SKM-1 (cell line): ENCODE measurements around the gene FBRS.
"Not testable (repeated sequence)": the region's sequence is repeated elsewhere in the genome, so short reads cannot be mapped to it uniquely, and the experiment has no call there.

Experiments used
- DNase-seq: peaks from one replicate; lab custom pipeline; 2025; ENCODE audit not compliant: unreplicated experiment; lab: John Stamatoyannopoulos, UW

Gene FBRS

DNA sequence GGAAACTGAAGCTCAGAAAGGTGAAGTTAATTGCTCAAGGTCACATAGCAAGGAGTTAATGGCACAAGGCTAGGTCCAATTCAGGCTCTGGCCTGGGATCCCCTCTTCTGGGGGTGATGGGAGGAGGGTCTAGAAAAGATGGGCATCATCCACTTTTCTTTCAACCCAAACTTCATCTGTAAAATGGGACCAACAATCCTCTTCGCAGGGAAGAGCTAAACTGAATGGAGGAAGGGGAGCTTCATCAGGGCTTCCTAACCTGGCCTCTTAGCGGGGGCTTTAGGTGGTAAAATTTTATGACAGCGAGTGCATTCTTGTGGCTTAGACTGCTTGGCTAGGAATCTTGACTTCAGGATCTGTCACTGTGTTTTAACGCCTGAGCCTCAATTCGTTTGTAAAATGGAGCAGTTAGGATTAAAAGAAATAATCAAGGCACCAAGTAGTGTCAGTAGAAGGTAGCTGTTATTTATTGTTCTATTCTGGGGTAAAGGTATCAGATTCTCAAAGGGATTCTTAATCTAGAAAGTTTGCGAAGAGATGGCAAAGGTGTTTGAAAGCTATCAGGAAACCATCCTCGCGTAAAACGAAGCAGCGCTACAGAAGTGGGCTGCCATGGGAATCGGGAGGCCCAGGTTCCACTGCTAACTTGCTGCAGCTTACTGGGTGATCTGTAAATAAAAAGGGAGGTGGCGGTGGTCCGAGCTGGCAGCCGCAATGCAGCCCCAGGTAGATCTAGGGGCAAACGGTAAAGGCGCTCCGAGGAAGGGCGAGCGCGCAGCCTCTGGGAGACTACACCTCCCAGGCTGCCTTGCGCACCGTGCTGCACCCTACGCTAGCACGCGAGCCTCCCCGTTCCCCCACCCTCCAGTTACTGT lies 39.3 kb downstream of the FBRS start:
- peak; percentile 96 for DNase-seq

DNA sequence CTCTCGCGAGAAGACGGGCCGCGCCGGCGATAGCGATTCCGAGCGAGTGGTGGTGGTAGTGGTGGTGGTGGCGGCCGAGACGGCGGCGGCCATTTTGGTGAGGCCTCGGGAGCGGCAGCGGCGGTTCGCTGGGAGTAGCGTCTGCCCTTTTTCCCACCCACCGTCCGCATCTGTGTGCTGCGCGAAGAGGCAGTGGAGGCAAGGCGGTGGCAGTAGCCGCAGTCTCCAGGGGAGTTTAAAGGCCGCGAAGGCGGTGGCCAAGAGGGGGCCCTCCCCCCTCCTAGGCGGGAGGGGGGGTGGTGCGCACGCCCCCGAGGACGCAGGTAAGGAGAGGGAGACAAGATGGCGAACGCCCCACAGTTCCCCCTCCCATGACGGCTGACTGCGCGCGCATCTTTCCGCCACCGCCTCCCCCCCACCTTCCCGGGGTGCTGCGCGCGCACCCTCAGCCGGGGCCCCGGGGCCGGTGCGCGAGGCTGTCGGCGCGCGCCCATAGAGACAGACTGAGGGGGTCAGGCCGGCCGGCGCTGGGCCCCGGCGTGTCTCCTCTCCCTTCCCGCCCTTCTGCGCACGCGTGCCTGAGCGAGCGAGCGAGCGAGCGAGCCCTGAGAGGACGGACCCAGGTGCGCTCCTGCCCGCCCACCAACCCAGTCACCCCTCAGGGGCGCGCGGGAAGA lies 40.0 kb downstream of the FBRS start:
- DNase-seq, result peak; percentile 46

DNA sequence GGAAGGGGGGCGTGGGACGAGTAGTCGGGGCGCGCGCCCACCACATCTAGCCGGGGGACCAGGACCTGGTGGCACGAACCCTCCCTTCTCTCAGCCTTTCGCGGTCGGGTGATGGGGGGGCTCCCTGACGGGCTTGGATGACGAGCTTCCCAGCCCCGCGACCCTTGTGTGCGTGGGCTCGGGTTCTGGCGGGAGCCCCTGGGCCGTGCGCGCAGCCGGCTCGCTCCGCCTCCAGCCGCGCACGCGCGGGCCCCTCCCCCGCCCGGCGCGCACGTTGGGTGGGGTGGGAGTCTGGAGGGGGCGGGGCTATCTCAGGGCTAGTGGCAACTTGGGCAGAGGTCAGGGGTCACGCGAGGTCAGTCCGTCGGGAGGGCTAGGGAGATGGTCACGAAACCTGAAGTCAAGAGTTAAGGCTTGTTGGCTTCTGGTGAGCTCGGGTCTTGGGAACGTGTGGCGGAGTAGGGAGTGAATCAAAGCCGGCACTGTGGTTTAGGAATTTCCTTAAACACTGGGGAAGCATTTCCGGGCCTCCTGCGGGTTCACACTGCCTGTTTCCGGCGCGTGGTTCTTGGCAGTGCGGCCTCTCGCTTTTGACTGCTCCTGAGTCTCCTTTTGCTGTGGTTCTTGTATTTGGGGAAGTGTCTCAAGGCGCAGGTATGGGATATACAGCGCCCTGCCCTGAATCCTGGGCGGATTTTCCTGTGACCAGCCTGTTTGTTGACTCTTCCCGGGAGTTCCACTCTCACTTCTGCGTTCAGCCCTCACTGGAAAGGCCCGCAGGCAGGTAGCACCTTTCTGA lies 40.8 kb downstream of the FBRS start, which contains the start of gene SRCAP:
TSS of gene SRCAP (plus strand) at position 356 of the 799 bp plus-strand sequence. CDS start 1,654 bp downstream, outside the sequence.
- peak; percentile 72 for DNase-seq

DNA sequence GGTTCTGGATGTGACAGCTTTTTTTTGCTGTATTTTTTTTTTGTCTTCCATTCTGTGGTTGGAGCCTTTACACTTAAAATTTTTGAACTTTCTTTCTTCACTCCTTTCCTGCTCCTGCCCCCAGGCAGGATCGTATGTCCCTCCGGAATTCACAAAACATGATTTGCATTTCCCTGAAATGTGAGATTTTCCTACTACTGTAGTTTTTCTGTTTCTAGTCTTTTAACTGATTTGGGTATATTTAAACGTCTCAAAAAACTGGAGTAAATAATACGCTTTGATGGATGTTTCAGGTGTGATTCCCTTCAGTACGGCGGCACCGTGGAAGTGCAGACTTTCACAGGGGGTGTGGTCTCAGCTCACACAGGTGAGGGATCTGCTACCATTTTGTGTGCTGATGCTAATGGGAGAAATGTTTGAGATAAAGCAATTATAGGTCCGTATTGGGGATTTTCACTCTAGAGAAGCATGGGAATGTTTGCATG lies 41.4 kb downstream of the FBRS start:
- DNase-seq, result no peak

- no peak for DNase-seq
Measured at GRCh38 chr16:30700491-30700890, 42.3 kb downstream of the FBRS start.

- no peak for DNase-seq
Measured at GRCh38 chr16:30700971-30701370, 42.7 kb downstream of the FBRS start.

DNA sequence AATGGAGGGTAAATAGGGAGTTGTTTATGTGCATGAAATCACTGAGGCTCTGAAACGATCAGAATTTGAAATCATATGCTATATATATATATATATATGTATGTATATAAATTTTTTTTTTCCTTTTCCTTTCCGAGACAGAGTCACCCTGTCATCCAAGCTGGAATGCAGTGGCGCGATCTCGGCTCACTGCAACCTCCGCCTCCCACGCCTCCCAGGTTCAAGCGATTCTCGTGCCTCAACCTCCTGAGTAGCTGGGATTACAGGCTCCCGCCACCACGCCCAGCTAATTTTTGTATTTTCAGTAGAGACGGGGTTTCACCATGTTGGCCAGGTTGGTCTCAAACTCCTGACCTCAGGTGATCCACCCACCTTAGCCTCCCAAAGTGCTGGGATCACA lies 44.8 kb downstream of the FBRS start:
- DNase-seq, result not testable (repeated sequence)

DNA sequence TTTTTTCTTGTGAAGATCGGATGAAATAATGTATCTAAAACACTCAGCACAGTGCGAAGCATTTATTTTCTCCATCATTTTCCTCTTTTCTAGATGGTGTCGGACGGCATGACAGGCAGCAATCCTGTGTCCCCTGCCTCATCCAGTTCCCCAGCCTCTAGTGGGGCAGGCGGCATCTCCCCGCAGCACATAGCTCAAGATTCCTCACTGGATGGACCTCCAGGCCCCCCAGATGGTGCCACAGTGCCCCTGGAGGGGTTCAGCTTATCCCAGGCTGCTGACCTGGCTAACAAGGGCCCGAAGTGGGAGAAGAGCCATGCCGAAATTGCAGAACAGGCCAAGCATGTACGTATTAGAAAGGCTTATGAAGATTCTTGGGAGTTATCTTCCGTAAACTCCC lies 45.7 kb downstream of the FBRS start:
- no peak for DNase-seq

DNA sequence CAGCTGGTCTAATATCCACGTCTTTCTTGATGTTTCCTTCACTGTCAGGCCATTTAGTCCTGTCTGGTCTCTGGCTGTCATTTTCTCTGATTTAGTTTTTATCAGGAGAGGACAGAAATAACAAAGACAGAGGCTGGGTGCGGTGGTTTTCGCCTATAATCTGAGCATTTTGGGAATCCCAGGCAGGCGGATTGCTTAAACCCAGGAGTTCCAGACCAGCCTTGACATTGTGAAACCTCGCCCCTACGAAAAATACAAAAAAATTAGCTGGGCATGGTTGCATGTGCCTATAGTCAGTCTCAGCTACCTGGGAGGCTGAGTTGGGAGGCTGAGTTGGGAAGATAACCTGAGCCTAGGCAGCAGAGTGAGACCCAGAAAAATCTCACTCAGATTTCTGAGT lies 47.8 kb downstream of the FBRS start:
- DNase-seq, result no peak

GRCh38 chr16:30710971-30711370 lies 52.7 kb downstream of the FBRS start:
- no peak for DNase-seq

DNA sequence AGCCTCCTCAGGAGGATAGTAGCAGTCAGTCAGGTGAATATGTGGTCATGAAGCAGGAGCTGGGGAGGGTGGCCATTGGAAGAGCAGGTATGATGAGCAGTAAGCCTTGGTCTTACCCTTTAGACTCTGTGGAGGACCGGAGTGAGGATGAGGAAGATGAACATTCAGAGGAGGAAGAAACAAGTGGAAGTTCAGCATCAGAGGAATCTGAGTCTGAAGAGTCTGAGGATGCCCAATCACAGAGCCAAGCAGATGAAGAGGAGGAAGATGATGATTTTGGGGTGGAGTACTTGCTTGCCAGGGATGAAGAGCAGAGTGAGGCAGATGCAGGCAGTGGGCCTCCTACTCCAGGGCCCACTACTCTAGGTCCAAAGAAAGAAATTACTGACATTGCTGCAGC lies 53.5 kb downstream of the FBRS start:
- DNase-seq, result no peak

DNA sequence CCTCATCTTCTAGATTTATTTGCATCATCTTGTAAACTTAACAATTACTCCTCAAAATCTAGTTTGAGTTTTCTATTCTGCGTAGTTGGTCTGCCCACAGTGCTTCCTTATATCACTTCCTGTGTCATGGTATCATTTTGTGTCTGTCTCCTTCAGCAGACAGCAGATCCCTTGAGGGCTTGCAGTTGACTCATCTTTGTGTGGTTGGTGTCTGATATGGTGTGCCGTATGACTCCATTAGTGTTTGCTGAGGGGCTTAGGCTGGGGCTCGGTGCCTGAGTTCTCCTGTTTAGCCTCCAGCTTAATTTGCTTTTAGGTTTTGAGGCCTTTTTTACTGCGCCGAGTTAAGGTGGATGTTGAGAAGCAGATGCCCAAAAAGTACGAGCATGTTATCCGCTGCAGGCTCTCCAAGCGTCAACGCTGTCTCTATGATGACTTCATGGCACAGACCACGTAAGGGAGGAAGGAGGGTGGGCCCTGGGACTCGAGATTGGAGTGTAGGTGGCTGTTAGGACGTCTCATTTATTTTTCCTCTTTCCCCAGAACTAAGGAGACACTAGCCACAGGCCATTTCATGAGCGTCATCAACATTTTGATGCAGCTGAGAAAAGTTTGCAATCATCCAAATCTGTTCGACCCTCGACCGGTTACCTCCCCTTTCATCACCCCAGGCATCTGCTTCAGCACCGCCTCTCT lies 57.7 kb downstream of the FBRS start:
- DNase-seq, result no peak

- no peak for DNase-seq
Measured at GRCh38 chr16:30720086-30720485, 61.9 kb downstream of the FBRS start.
